ENCODE data around the gene PCYT2.

PCYT2 gene

GRCh38 chr17:81909231-81909630, 2.0 kb downstream of the PCYT2 start:
- ATAC-seq: no peak
- TF ChIP-seq POU6F1 (CRISPR knock-in tag; IDR thresholded peaks at IDR 0.05; ENCODE audit: borderline replicate concordance, low read depth): no peak
- TF ChIP-seq TCF4 (CRISPR knock-in tag; IDR thresholded peaks at IDR 0.05; ENCODE audit: borderline replicate concordance): no peak
- TF ChIP-seq ISL1 (CRISPR knock-in tag; IDR thresholded peaks at IDR 0.05): no peak
- no peak for TF ChIP-seq PPARA (CRISPR knock-in tag; IDR thresholded peaks at IDR 0.05; ENCODE audit: borderline replicate concordance)
- TF ChIP-seq BACH2 (CRISPR knock-in tag; IDR thresholded peaks at IDR 0.05; ENCODE audit: borderline replicate concordance): no peak

GRCh38 chr17:81908793-81909192, 2.4 kb downstream of the PCYT2 start:
- ATAC-seq: no peak
- TF ChIP-seq PPARA (CRISPR knock-in tag; IDR thresholded peaks at IDR 0.05; ENCODE audit: borderline replicate concordance) (no peak), ISL1 (CRISPR knock-in tag; IDR thresholded peaks at IDR 0.05) (no peak), BACH2 (CRISPR knock-in tag; IDR thresholded peaks at IDR 0.05; ENCODE audit: borderline replicate concordance) (no peak), RARB (CRISPR knock-in tag; IDR thresholded peaks at IDR 0.05) (no peak), SNAI2 (CRISPR knock-in tag; IDR thresholded peaks at IDR 0.05) (no peak)

- TF ChIP-seq ZFP30 (CRISPR knock-in tag; IDR thresholded peaks at IDR 0.05) (no peak), GLIS3 (CRISPR knock-in tag; IDR thresholded peaks at IDR 0.05) (no peak), CREB5 (CRISPR knock-in tag; IDR thresholded peaks at IDR 0.05; ENCODE audit: low read depth) (no peak), ZNF565 (CRISPR knock-in tag; conservative IDR thresholded peaks at IDR 0.05; ENCODE audit: low read depth) (no peak), ZFP3 (CRISPR knock-in tag; IDR thresholded peaks at IDR 0.05) (no peak), OSR1 (CRISPR knock-in tag; IDR thresholded peaks at IDR 0.05) (no peak), CSRNP3 (CRISPR knock-in tag; IDR thresholded peaks at IDR 0.05) (no peak), TSHZ2 (CRISPR knock-in tag; IDR thresholded peaks at IDR 0.05) (no peak), ZC3H10 (CRISPR knock-in tag; IDR thresholded peaks at IDR 0.05) (no peak), ZNF70 (CRISPR knock-in tag; IDR thresholded peaks at IDR 0.05) (no peak), POU6F1 (CRISPR knock-in tag; IDR thresholded peaks at IDR 0.05; ENCODE audit: borderline replicate concordance, low read depth) (no peak), PATZ1 (CRISPR knock-in tag; IDR thresholded peaks at IDR 0.05; ENCODE audit: borderline replicate concordance) (no peak), RARB (CRISPR knock-in tag; IDR thresholded peaks at IDR 0.05) (no peak), SNAI2 (CRISPR knock-in tag; IDR thresholded peaks at IDR 0.05) (no peak)
Observed at GRCh38 chr17:81907219-81908145, 3.7 kb downstream of the PCYT2 start.

More at GRCh38 chr17:81907219-81908145, 3.7 kb downstream of the PCYT2 start:
- no peak for ATAC-seq

All from SK-N-SH treated with all-trans-retinoic acid at 6 μM for 48 hours (cell line).